Neural crest cell (in vitro differentiated cells): ENCODE results near the gene SPOCK1. TPM values are rescaled to one million over a fixed set of nuclear protein-coding genes. Genes with fewer than 3 reads are reported as not detected.

Experiments
- DNase-seq: peaks from one replicate; pipeline ENCODE4 v3.0.0; 2021; ENCODE audit warnings: low read depth, mixed read lengths, low spot score
- H3K27ac Mint-ChIP-seq: one replicate; pipeline ENCODE4 v1.8.0; 2021; ENCODE audit warnings: mild to moderate bottlenecking, mixed read lengths; ENCODE audit not compliant: unreplicated experiment
- H3K27me3 Mint-ChIP-seq: 2 replicates; pipeline ENCODE4 v1.8.0; 2021; ENCODE audit warnings: low read depth, mild to moderate bottlenecking, mixed read lengths
- H3K36me3 Mint-ChIP-seq: 2 replicates; pipeline ENCODE4 v1.8.0; 2021; ENCODE audit warnings: low read depth, mild to moderate bottlenecking, mixed read lengths
- H3K4me1 Mint-ChIP-seq: 2 replicates; pipeline ENCODE4 v1.8.0; 2021; ENCODE audit warnings: mixed read lengths
- H3K4me3 Mint-ChIP-seq: one replicate; pipeline ENCODE4 v1.8.0; 2021; ENCODE audit warnings: mild to moderate bottlenecking, mixed read lengths
- H3K9me3 Mint-ChIP-seq: 2 replicates; pipeline ENCODE4 v1.8.0; 2021; ENCODE audit warnings: mixed read lengths
- total RNA-seq: library from RNA; stranded (reverse); gene quantifications from 2 replicates; pipeline ENCODE4 v1.2.1, GENCODE V29; 2021
- TF ChIP-seq, protein P1 (sequence below): fragments of 200-600 bp; sonication (generic); conservative IDR thresholded peaks from 2 replicates; pipeline ENCODE4 v1.5.0; 2021; ENCODE audit warnings: antibody characterized with exemption, mild to moderate bottlenecking

SPOCK1 gene
- total RNA-seq, 1 donor from 2014 or later, result 89.7 TPM

DNA sequence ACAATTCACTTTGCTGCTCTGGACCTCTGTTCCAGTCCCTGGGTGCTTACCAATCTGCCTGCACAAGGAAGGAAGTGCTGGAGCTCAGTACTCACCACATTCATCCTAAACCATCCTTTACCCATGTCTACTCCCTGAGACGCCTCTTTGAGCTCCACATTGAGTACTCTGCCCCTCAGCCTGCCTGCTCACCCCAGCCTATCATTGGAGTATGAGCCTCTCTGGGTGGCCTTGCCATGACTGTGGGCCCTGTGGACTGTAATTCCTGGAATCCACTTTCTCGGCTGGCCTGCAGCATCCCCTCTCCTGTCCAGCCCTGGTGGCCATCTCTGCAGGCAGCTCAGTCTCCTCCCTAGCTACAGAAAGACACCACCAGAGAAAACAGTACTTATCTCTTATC, 428.6 kb downstream of the SPOCK1 start:
- no peak overlapping the region for H3K4me3 Mint-ChIP-seq
- no peaks in the 10 kb centered on the region for H3K27me3 Mint-ChIP-seq

DNA sequence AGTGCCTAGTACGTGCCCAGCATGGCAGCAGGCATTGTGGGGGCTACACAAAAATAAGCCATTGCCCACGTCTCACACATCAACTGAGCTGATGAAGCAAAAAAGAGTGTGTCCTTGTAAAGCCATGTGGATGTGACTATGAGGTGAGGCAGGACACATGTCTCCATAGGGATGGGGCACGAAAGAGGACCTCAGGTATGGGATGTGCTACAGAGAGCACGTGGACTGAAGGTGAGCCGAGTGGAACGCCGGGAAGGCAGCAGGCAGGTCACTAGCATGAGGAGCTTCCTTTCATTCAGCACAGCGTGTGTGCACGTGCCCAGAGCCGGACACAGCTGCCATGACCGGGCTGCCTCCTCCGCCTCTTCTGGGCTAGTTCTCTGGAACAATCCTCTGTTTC, 429.8 kb downstream of the SPOCK1 start:
- no peaks in the 10 kb centered on the region for H3K4me1 Mint-ChIP-seq
- H3K9me3 Mint-ChIP-seq, result no peaks in the 10 kb centered on the region
- no peak overlapping the region for H3K27ac Mint-ChIP-seq
- no peak overlapping the region for H3K4me3 Mint-ChIP-seq
- DNase-seq, result no peak
- no peaks in the 10 kb centered on the region for H3K36me3 Mint-ChIP-seq
- TF ChIP-seq, protein P1, sequence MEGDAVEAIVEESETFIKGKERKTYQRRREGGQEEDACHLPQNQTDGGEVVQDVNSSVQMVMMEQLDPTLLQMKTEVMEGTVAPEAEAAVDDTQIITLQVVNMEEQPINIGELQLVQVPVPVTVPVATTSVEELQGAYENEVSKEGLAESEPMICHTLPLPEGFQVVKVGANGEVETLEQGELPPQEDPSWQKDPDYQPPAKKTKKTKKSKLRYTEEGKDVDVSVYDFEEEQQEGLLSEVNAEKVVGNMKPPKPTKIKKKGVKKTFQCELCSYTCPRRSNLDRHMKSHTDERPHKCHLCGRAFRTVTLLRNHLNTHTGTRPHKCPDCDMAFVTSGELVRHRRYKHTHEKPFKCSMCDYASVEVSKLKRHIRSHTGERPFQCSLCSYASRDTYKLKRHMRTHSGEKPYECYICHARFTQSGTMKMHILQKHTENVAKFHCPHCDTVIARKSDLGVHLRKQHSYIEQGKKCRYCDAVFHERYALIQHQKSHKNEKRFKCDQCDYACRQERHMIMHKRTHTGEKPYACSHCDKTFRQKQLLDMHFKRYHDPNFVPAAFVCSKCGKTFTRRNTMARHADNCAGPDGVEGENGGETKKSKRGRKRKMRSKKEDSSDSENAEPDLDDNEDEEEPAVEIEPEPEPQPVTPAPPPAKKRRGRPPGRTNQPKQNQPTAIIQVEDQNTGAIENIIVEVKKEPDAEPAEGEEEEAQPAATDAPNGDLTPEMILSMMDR, result no peak
- no peaks in the 10 kb centered on the region for H3K27me3 Mint-ChIP-seq

More for the DNA sequence above, 428.6 kb downstream of the SPOCK1 start:
- H3K36me3 Mint-ChIP-seq, result no peaks in the 10 kb centered on the region
- no peak for DNase-seq
- TF ChIP-seq, protein P1, result no peak
- no peaks in the 10 kb centered on the region for H3K9me3 Mint-ChIP-seq
- H3K4me1 Mint-ChIP-seq, result no peaks in the 10 kb centered on the region
- H3K27ac Mint-ChIP-seq, result no peak overlapping the region

DNA sequence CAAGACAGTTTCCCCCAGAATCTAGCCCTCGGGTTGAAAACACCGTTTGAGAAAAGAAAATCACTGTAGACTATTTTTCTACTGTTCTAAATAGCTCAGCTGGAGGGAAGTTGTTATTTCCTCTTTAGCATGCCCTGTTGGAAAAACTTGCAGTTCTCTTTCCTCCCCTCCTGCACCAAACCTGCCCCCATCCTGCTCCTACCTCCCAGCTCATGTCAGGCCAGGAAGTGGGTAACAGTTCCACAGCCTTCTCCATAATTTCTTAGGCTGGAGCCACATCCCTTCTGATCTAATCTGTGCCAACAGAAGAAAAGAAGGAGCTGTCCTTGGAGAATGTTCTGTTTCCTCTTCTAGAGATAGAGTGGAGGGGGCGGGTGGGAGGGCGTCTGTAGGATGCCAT, 437.7 kb downstream of the SPOCK1 start:
- H3K4me1 Mint-ChIP-seq, result no peaks in the 10 kb centered on the region
- no peak overlapping the region for H3K4me3 Mint-ChIP-seq
- no peaks in the 10 kb centered on the region for H3K27me3 Mint-ChIP-seq
- DNase-seq, result no peak
- TF ChIP-seq, protein P1, result no peak
- H3K27ac Mint-ChIP-seq, result no peak overlapping the region
- no peaks in the 10 kb centered on the region for H3K9me3 Mint-ChIP-seq
- H3K36me3 Mint-ChIP-seq, result no peaks in the 10 kb centered on the region

DNA sequence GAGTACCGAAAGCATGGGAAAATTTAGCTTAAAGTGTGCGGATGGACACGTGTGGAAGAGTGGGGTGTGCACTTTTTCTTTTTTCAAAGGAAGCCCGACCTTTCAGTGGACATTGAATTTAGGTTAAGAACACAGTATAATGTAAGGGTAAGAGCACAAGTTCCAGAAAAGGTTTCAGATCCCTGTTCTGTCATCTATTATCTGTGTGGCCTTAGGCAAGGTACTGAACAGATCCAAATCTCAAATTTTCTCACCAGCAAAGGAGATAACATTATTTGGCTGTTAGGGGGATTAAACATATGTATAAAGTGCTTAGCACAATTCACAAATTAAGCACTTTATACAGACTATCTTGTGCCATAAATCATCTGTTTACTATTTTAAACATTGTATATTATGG, 441.0 kb downstream of the SPOCK1 start:
- no peak for DNase-seq
- no peak overlapping the region for H3K27ac Mint-ChIP-seq
- no peaks in the 10 kb centered on the region for H3K4me1 Mint-ChIP-seq
- H3K9me3 Mint-ChIP-seq, result no peaks in the 10 kb centered on the region
- no peaks in the 10 kb centered on the region for H3K36me3 Mint-ChIP-seq
- no peak overlapping the region for H3K4me3 Mint-ChIP-seq
- TF ChIP-seq, protein P1, result no peak
- no peaks in the 10 kb centered on the region for H3K27me3 Mint-ChIP-seq

DNA sequence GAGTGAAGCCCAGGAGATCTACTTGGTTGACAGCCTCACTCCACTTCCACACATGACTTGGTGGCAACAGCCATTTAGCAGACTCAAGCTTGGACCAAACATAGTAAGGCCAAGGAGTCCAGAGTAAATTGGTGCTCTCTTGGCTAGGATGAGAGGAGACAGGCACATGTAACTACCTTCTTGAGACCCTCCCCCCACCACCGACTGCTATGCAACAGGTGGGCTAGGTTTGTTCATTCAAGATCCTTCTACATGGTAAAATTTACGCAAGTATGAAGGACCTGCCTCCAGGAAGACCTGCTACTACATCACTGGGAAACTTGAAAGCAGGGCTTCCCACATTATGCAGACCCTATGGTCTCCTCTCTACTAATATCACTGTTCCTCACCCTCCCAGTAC, 442.4 kb downstream of the SPOCK1 start:
- DNase-seq, result no peak
- TF ChIP-seq, protein P1, result no peak
- no peaks in the 10 kb centered on the region for H3K9me3 Mint-ChIP-seq
- no peak overlapping the region for H3K4me3 Mint-ChIP-seq
- no peak overlapping the region for H3K27ac Mint-ChIP-seq
- H3K36me3 Mint-ChIP-seq, result no peaks in the 10 kb centered on the region
- no peaks in the 10 kb centered on the region for H3K4me1 Mint-ChIP-seq
- no peaks in the 10 kb centered on the region for H3K27me3 Mint-ChIP-seq
